ENCODE results near the gene TBC1D13.

DNA sequence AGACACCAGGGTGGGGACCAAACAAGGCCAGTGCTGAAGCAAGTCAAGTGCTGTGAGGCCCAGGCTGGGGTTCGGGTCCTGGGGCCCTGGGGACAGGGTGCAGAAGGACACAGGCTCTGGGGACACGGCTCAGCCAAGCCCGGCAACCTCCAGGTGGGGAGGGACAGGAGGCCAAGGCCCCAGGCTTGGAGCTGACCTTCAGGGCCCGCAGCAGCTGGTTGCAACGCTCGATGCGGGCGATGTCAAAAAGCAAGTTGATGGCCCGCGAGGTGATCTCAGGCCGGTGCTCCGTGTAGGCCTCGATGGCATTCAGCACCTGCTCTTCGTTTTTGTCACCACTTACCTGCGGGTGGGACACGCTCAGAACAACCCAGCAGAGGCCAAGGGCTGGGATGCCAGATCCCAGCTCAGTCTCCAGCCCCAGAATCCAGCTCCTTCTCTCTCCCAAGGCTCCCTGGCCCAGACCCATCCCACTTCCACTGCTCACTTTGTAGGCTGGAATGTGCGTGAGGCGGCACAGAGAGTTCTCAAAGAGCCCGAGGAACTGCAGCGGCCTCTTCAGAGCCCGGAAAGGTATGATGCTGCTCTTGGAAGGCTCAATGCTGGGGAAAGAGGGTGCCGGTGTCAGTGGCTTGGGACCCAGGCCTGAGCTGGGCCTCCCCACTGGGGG is 36.0 kb upstream of the TBC1D13 start:
- TF ChIP-seq, protein P1, sequence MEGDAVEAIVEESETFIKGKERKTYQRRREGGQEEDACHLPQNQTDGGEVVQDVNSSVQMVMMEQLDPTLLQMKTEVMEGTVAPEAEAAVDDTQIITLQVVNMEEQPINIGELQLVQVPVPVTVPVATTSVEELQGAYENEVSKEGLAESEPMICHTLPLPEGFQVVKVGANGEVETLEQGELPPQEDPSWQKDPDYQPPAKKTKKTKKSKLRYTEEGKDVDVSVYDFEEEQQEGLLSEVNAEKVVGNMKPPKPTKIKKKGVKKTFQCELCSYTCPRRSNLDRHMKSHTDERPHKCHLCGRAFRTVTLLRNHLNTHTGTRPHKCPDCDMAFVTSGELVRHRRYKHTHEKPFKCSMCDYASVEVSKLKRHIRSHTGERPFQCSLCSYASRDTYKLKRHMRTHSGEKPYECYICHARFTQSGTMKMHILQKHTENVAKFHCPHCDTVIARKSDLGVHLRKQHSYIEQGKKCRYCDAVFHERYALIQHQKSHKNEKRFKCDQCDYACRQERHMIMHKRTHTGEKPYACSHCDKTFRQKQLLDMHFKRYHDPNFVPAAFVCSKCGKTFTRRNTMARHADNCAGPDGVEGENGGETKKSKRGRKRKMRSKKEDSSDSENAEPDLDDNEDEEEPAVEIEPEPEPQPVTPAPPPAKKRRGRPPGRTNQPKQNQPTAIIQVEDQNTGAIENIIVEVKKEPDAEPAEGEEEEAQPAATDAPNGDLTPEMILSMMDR (conservative IDR thresholded peaks at IDR 0.05; ENCODE audit: low read depth, low read length): no peak
- TF ChIP-seq RAD21 (IDR thresholded peaks at IDR 0.05; ENCODE audit: low read length): no peak
- TF ChIP-seq BHLHE40 (IDR thresholded peaks at IDR 0.05; ENCODE audit: low read depth, low read length): no peak
- no peak for TF ChIP-seq FOS (IDR thresholded peaks at IDR 0.05; ENCODE audit: low read depth, low read length)
- TF ChIP-seq POLR2A (IDR thresholded peaks at IDR 0.05; ENCODE audit: low read depth, low read length): no peak

Data from IMR-90 (cell line).